H1 (cell line): ENCODE measurements around the gene RALGAPA2. TPM values are rescaled to one million over a fixed set of nuclear protein-coding genes. Genes with fewer than 3 reads are reported as not detected.

Source experiments
- BCL11A ChIP-seq, 2 experiments: IDR thresholded peaks; one replicate each; pipeline ENCODE4 v1.6.1; 2011; ENCODE audit warnings: low read depth in 2 of 2, low read length in 2 of 2, mild to moderate bottlenecking in 2 of 2
- HDAC2 ChIP-seq, 2 experiments: fragments of 300-600 bp in 1 of 2; sonication (generic) in 1 of 2; IDR thresholded peaks; 2 replicates each; pipeline ENCODE4 v1.6.1; 2011 to 2012; ENCODE audit warnings: low read depth in 2 of 2, low read length in 2 of 2, mild to moderate bottlenecking in 2 of 2, moderate library complexity in 2 of 2, borderline replicate concordance in 1 of 2, inconsistent platforms in 1 of 2
- KDM5A ChIP-seq: fragments of 200-600 bp; IDR thresholded peaks from 2 replicates; pipeline ENCODE4 v1.7.1; 2012; ENCODE audit warnings: mild to moderate bottlenecking, low read length, inconsistent platforms, mixed read lengths
- RBBP5 ChIP-seq: IDR thresholded peaks from 2 replicates; pipeline ENCODE4 v1.7.1; 2012; ENCODE audit warnings: low read depth, mild to moderate bottlenecking, inconsistent platforms, low read length, moderate library complexity, borderline replicate concordance
- RXRA ChIP-seq: IDR thresholded peaks from 2 replicates; pipeline ENCODE4 v1.6.1; 2011; ENCODE audit warnings: low read depth, mild to moderate bottlenecking, low read length, moderate library complexity; ENCODE audit not compliant: insufficient read depth
- SP4 ChIP-seq: IDR thresholded peaks from 2 replicates; pipeline ENCODE4 v1.6.1; 2012; ENCODE audit warnings: low read length, inconsistent platforms
- polyA plus RNA-seq, 7 experiments: library from polyadenylated mRNA; depleted of rRNA in 3 of 7; stranded (reverse) in 5 of 7; unstranded in 2 of 7; fragments of >200 nt in 5 of 7; fragments of 200-250 nt in 2 of 7; gene quantifications; 1 replicate in 5 of 7; 2 replicates in 1 of 7; 4 replicates in 1 of 7; pipeline versions ENCODE4 v1.2.1 to v1.2.3, GENCODE V29; 2011 to 2013; ENCODE audit warnings: missing spikeins in 2 of 7, mixed read lengths in 2 of 7
- total RNA-seq: library from RNA; stranded (reverse); fragmentation: NEBNext Ultra II Directional; extraction: Animal tissue kit (Norgen Biotek cat#: 25700); gene quantifications from 2 replicates; pipeline ENCODE4 v1.2.1, GENCODE V29; 2021

Gene RALGAPA2
- total and polyA plus RNA-seq, 2 of the 8 experiments (the other 6 are each of a cell fraction or from before 2014, with no cell fraction given): 5.1 to 25.5 TPM

- no peak for TF ChIP-seq BCL11A (IDR thresholded peaks at IDR 0.05; ENCODE audit: low read depth in 2 of 2, low read length in 2 of 2)
- TF ChIP-seq HDAC2 (IDR thresholded peaks at IDR 0.05; ENCODE audit: borderline replicate concordance in 1 of 2, low read depth in 2 of 2, low read length in 2 of 2): no peak
- TF ChIP-seq KDM5A: no peak
- TF ChIP-seq RBBP5: no peak
- TF ChIP-seq SP4: no peak
- TF ChIP-seq RXRA: no peak
- TF ChIP-seq, all 59 proteins: peak for 0
Measured at GRCh38 chr20:20482453-20482852, 230.0 kb downstream of the RALGAPA2 start (continued).
